ENCODE data around the gene CENPS. TPM values are rescaled to one million over a fixed set of nuclear protein-coding genes. Genes with fewer than 3 reads are reported as not detected.
A peak's percentile ranks its signal among the peaks of the same experiment; 100 is the strongest.

Gene CENPS
- total and polyA plus RNA-seq, 2 of the 13 experiments (the other 11 are each of a cell fraction or from before 2014, with no cell fraction given) = 3.3 to 22.0 TPM

GRCh38 chr1:10474613-10475507 is 44.6 kb downstream of the CENPS start, which contains the start of gene PEX14 (continued):
- TF ChIP-seq NCOA5 (CRISPR knock-in tag; IDR thresholded peaks at IDR 0.05) (no peak), ONECUT2 (CRISPR knock-in tag; IDR thresholded peaks at IDR 0.05) (peak; percentile 76), FOSL1 (CRISPR knock-in tag; IDR thresholded peaks at IDR 0.05; ENCODE audit: borderline replicate concordance) (no peak), ZNF282 (IDR thresholded peaks at IDR 0.05; ENCODE audit: partially characterized antibody) (no peak), ZNF547 (CRISPR knock-in tag; IDR thresholded peaks at IDR 0.05) (no peak), HIC2 (CRISPR knock-in tag; IDR thresholded peaks at IDR 0.05; ENCODE audit: low read depth) (no peak), TCF12 (IDR thresholded peaks at IDR 0.05) (no peak), TCF12 (CRISPR knock-in tag; IDR thresholded peaks at IDR 0.05) (0 out of 2 replicates have a peak, but pooled peaks have one; percentile 43), PLRG1 (conservative IDR thresholded peaks at IDR 0.05) (no peak), ARID4A (CRISPR knock-in tag; IDR thresholded peaks at IDR 0.05; ENCODE audit: borderline replicate concordance) (peak; percentile 61; the same call in 1 of the 2 replicates), ZNF274 (CRISPR knock-in tag; IDR thresholded peaks at IDR 0.05) (peak; percentile 64; the same call in 1 of the 2 replicates), ZKSCAN1 (IDR thresholded peaks at IDR 0.05; ENCODE audit: low read length) (no peak), ZC3H13 (CRISPR knock-in tag; IDR thresholded peaks at IDR 0.05) (0 out of 2 replicates have a peak, but pooled peaks have one; percentile 40), KLF16 (CRISPR knock-in tag; IDR thresholded peaks at IDR 0.05) (peak in 1 of 2 experiments; percentile 35; a peak in 1 of 4 replicates), ZNF816 (CRISPR knock-in tag; IDR thresholded peaks at IDR 0.05; ENCODE audit: borderline replicate concordance) (peak; percentile 16; the same call in 1 of the 2 replicates), HHEX (CRISPR knock-in tag; IDR thresholded peaks at IDR 0.05) (no peak), HNF1B (CRISPR knock-in tag; IDR thresholded peaks at IDR 0.05) (no peak), GMEB1 (CRISPR knock-in tag; IDR thresholded peaks at IDR 0.05; ENCODE audit: borderline replicate concordance) (peak; percentile 57)
